SU-DHL-6 (cell line): ENCODE measurements around the gene GSDME.

Experiments used
- H2AFZ ChIP-seq: fragments of 200-600 bp; sonication (generic); 2 replicates; pipeline ENCODE4 v1.6.1; 2014; ENCODE audit warnings: low read depth, mild to moderate bottlenecking, moderate library complexity, mixed read lengths, antibody characterized with exemption, low read length; ENCODE audit not compliant: severe bottlenecking
- H3F3A ChIP-seq: fragments of 200-600 bp; shearing (Covaris generic); 2 replicates; pipeline ENCODE4 v1.6.0; 2016; ENCODE audit warnings: antibody characterized with exemption, mild to moderate bottlenecking; ENCODE audit not compliant: insufficient read depth
- H3K27ac ChIP-seq: fragments of 200-600 bp; sonication (generic); 2 replicates; pipeline ENCODE4 v1.5.1; 2016; ENCODE audit warnings: low read depth, mild to moderate bottlenecking, low read length, moderate library complexity, mixed read lengths
- H3K27me3 ChIP-seq: fragments of 200-600 bp; sonication (generic), shearing (Covaris generic); 2 replicates; pipeline ENCODE4 v1.6.0; 2014; ENCODE audit warnings: mild to moderate bottlenecking, low read length
- H3K36me3 ChIP-seq: fragments of 200-600 bp; sonication (generic); 2 replicates; pipeline ENCODE4 v1.6.1; 2014; ENCODE audit warnings: mild to moderate bottlenecking, low read length, mixed read lengths
- H3K4me2 ChIP-seq: fragments of 300-600, 200-600 bp; shearing (Covaris generic), sonication (generic); 2 replicates; pipeline ENCODE4 v1.6.0; 2014; ENCODE audit warnings: low read length, low read depth, mild to moderate bottlenecking; ENCODE audit not compliant: poor library complexity, severe bottlenecking
- H3K4me3 ChIP-seq: fragments of 200-600 bp; sonication (generic); 2 replicates; pipeline ENCODE4 v1.5.1; 2014; ENCODE audit warnings: antibody characterized with exemption, low read length, mild to moderate bottlenecking, mixed read lengths; ENCODE audit not compliant: insufficient read depth, poor library complexity, severe bottlenecking
- H3K79me2 ChIP-seq: fragments of 200-600 bp; sonication (generic); 2 replicates; pipeline ENCODE4 v1.6.1; 2014; ENCODE audit warnings: mild to moderate bottlenecking, low read length, moderate library complexity; ENCODE audit not compliant: insufficient read depth
- H3K9ac ChIP-seq: fragments of 200-600 bp; sonication (generic); 2 replicates; pipeline ENCODE4 v1.7.0; 2014; ENCODE audit warnings: mild to moderate bottlenecking, low read length
- H3K9me2 ChIP-seq: fragments of 200-600 bp; sonication (generic); replicated peaks from 2 replicates; pipeline ENCODE4 v1.6.1; 2014; ENCODE audit warnings: low read length; ENCODE audit not compliant: insufficient read depth
- H3K9me3 ChIP-seq: fragments of 200-600 bp; sonication (generic); 2 replicates; pipeline ENCODE4 v1.6.1; 2014; ENCODE audit warnings: low read length, mixed read lengths; ENCODE audit not compliant: insufficient read depth
- H4K20me1 ChIP-seq: fragments of 200-600 bp; sonication (generic); 2 replicates; pipeline ENCODE4 v1.6.1; 2014; ENCODE audit warnings: low read depth, mild to moderate bottlenecking, antibody characterized with exemption, low read length, moderate library complexity, mixed read lengths
- EZH2phosphoT487 ChIP-seq: fragments of 200-600 bp; sonication (generic), shearing (Covaris generic); conservative IDR thresholded peaks from 2 replicates; pipeline ENCODE4 v1.6.1; 2018; ENCODE audit warnings: mild to moderate bottlenecking, antibody characterized with exemption, low read length, moderate library complexity, mixed read lengths
- TF ChIP-seq, protein P1 (sequence below): fragments of 200-600 bp; sonication (generic); IDR thresholded peaks from one replicate; pipeline ENCODE4 v1.5.1; 2017; ENCODE audit warnings: antibody characterized with exemption, mild to moderate bottlenecking, low read length, moderate library complexity; ENCODE audit not compliant: insufficient read depth, poor library complexity, severe bottlenecking

GSDME gene

DNA sequence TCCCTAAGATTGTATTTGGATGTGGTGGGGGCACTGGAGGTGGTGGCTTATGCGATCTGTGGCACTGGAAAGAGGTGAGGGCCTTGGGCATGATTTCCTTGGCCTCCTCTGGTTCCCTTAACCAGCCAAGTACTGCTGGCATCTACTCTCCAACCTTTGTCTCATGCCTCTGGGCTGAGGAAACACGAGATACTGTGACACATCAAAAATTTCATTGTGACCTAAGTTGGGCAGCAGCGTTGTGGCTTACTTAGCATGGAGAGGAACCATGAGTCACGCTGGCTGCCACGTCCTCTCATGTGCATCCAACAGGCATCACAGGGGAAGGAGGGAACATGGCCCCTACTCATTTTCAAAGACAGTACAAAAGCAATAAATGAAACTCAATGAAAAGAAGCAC lies 29.7 kb upstream of the GSDME start:
- Histone ChIP-seq H3K9ac (no peak overlapping the region), H3K27ac (no peak overlapping the region), H3K79me2 (no peaks in the 10 kb centered on the region)

DNA sequence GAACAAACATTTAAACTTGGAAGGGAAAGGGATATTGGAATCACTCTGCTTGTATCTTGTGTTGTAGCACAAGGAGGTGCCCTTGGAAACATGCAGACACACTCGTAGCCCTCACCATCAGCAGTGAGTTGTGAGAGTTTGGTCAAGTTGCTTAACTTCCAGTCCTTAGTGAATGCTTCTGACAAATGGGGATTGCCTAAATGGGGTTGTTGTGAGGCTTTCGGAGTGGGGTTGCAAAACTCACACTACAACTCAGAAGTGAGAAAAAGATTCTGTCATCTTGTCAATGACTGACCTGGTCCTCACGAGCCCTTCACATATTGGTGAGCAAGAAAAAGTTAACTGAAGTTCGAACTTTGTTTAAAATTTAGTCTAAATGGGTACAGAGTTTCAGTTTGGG lies 29.0 kb upstream of the GSDME start:
- no peaks in the 10 kb centered on the region for H3K27me3 ChIP-seq
- no peak overlapping the region for H3K4me2 ChIP-seq
- H3K27ac ChIP-seq, result no peak overlapping the region
- no peaks in the 10 kb centered on the region for H3K36me3 ChIP-seq
- no peaks in the 10 kb centered on the region for H3K9me2 ChIP-seq
- no peaks in the 10 kb centered on the region for H4K20me1 ChIP-seq
- no peak overlapping the region for H3K4me3 ChIP-seq
- H3K79me2 ChIP-seq, result no peaks in the 10 kb centered on the region
- H3F3A ChIP-seq, result no peaks in the 10 kb centered on the region
- no peak overlapping the region for H2AFZ ChIP-seq
- no peaks in the 10 kb centered on the region for H3K9me3 ChIP-seq
- no peak overlapping the region for H3K9ac ChIP-seq
- TF ChIP-seq, protein P1, sequence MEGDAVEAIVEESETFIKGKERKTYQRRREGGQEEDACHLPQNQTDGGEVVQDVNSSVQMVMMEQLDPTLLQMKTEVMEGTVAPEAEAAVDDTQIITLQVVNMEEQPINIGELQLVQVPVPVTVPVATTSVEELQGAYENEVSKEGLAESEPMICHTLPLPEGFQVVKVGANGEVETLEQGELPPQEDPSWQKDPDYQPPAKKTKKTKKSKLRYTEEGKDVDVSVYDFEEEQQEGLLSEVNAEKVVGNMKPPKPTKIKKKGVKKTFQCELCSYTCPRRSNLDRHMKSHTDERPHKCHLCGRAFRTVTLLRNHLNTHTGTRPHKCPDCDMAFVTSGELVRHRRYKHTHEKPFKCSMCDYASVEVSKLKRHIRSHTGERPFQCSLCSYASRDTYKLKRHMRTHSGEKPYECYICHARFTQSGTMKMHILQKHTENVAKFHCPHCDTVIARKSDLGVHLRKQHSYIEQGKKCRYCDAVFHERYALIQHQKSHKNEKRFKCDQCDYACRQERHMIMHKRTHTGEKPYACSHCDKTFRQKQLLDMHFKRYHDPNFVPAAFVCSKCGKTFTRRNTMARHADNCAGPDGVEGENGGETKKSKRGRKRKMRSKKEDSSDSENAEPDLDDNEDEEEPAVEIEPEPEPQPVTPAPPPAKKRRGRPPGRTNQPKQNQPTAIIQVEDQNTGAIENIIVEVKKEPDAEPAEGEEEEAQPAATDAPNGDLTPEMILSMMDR, result no peak
- no peak for TF ChIP-seq EZH2phosphoT487

More for the DNA sequence above, 29.7 kb upstream of the GSDME start:
- no peaks in the 10 kb centered on the region for H3K9me3 ChIP-seq
- H4K20me1 ChIP-seq, result no peaks in the 10 kb centered on the region
- no peak overlapping the region for H3K4me2 ChIP-seq
- no peaks in the 10 kb centered on the region for H3K36me3 ChIP-seq
- H3F3A ChIP-seq, result no peaks in the 10 kb centered on the region
- TF ChIP-seq EZH2phosphoT487, result no peak
- TF ChIP-seq, protein P1, result no peak
- no peaks in the 10 kb centered on the region for H3K9me2 ChIP-seq
- H3K4me3 ChIP-seq, result no peak overlapping the region
- no peaks in the 10 kb centered on the region for H3K27me3 ChIP-seq
- H2AFZ ChIP-seq, result no peak overlapping the region

DNA sequence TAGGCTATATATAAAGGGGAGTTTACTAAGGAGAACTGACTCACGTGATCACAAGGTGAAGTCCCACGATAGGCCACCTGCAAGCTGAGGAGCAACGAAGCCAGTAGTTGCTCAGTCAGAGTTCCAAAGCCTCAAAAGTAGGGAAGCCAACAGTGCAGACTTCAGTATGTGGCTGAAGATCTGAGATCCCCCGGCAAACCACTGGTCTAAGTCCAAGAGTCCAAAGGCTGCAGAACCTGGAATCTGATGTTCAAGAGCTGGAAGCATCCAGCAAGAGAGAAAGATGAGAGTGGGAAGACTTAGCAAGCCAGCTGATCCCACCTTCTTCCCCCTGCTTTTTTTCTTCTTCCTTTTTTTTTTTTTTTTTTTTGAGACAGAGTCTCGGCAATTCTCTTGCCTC lies 27.0 kb upstream of the GSDME start:
- no peaks in the 10 kb centered on the region for H3F3A ChIP-seq
- no peak overlapping the region for H3K9ac ChIP-seq
- H3K27ac ChIP-seq, result no peak overlapping the region
- no peak overlapping the region for H2AFZ ChIP-seq
- no peak overlapping the region for H3K4me3 ChIP-seq
- no peaks in the 10 kb centered on the region for H3K9me3 ChIP-seq
- no peak overlapping the region for H3K4me2 ChIP-seq
- TF ChIP-seq, protein P1, result no peak
- no peak for TF ChIP-seq EZH2phosphoT487
- H3K27me3 ChIP-seq, result no peaks in the 10 kb centered on the region
- no peaks in the 10 kb centered on the region for H3K79me2 ChIP-seq
- no peaks in the 10 kb centered on the region for H3K9me2 ChIP-seq
- no peaks in the 10 kb centered on the region for H3K36me3 ChIP-seq
- no peaks in the 10 kb centered on the region for H4K20me1 ChIP-seq

DNA sequence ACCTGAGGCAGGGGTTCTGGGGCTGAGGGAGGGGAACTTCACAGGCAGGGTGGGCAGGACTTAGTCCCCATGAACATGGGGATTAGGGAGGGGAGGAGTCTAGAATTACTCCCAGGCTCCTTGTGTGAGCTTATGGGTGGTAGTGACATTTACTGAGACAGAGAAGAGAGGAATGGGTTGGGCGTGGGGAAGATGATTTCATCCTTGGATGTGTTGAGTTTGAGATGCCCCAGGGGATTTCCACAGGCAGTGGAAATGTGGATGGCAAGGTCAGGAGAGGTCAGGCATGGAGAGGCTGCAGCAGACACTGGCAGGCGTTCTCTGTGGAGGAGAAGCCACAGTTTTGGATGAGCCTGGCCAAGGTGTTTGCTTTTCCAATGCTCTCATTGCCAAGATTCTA lies 26.4 kb upstream of the GSDME start:
- H3F3A ChIP-seq, result no peaks in the 10 kb centered on the region
- no peak overlapping the region for H3K4me3 ChIP-seq
- H3K9me3 ChIP-seq, result no peaks in the 10 kb centered on the region

More for the DNA sequence above, 26.4 kb upstream of the GSDME start:
- Histone ChIP-seq H3K79me2 (no peaks in the 10 kb centered on the region), H2AFZ (no peak overlapping the region), H3K27me3 (no peaks in the 10 kb centered on the region), H4K20me1 (no peaks in the 10 kb centered on the region), H3K36me3 (no peaks in the 10 kb centered on the region), H3K27ac (no peak overlapping the region), H3K9me2 (no peaks in the 10 kb centered on the region), H3K4me2 (no peak overlapping the region), H3K9ac (no peak overlapping the region)
- TF ChIP-seq, protein P1, result no peak
- TF ChIP-seq EZH2phosphoT487, result no peak
